Left renal pelvis (tissue), 4 donors: ENCODE measurements around the gene EGFL8. TPM values are rescaled to one million over a fixed set of nuclear protein-coding genes. Genes with fewer than 3 reads are reported as not detected.

ENCODE experiments used
- DNase-seq, 4 donors: peaks; one replicate each; pipeline ENCODE4 v3.0.0-alpha.2; 2013; ENCODE audit warnings: low read depth in 4 of 4, low spot score in 3 of 4
- polyA plus RNA-seq, 4 donors: library from polyadenylated mRNA; unstranded; fragments of 120-200 nt; gene quantifications; one replicate each; pipeline ENCODE4 v1.2.1, GENCODE V29; 2013; ENCODE audit not compliant: insufficient read length in 4 of 4

The EGFL8 gene
- polyA plus RNA-seq, 4 donors = 21.2 to 45.5 (median 26.6) TPM

DNA sequence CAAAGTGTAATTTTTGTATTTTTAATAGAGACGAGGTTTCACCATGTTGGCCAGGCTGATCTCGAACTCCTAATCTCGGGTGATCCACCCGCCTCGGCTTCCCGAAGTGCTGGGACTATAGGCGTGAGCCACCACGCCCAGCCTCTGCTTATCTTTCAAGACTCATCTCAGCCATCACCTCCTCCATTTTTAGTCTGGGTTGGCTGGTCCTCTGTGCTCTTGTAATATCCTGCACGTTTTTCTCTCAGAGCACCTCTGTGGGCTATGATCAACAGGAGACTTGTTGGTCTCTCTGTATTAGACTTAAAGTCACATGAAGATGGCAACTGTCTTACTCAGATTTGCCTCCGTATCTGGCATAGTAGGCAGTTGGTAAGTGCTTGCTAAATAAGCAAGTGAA, 51.9 kb downstream of the EGFL8 start:
- DNase-seq = no peak

DNA sequence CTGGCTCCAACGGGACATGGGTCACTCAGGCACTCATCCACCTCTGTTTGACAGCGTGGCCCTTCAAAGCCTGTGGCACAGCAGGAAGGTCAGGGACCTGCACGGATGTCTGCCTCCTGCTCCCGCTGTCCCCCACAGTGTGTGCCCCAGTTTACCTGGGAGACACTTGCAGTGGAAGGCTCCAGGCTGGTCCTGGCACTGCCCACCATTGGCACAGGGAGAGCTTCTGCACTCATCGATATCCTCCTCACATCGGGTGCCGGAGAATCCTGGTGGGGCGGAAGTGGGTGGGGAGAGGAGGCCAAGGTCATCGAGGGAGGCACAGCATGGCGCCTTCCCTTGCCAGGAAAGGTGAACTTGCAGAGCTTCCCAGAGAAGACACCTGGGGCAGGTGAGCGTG, 52.6 kb downstream of the EGFL8 start:
- DNase-seq = no peak

Other genes starting within 250 kb of the EGFL8 start
- gene C2, start 236.9 kb upstream of the EGFL8 start, polyA plus RNA-seq = 10 to 100 TPM in 1 of 4 donors, 1 to 10 TPM in 3; 3.1 to 12.4 (median 5.0) TPM
- gene CFB, start 218.5 kb upstream of the EGFL8 start, polyA plus RNA-seq = 10 to 100 TPM in 1 of 4 donors, 1 to 10 TPM in 3; 4.6 to 13.0 (median 6.7) TPM
- 10 to 100 TPM; 72.5 to 97.9 (median 84.9) TPM for gene NELFE, start 205.6 kb upstream of the EGFL8 start, polyA plus RNA-seq
- gene SKIC2, start 205.4 kb upstream of the EGFL8 start, polyA plus RNA-seq = 10 to 100 TPM; 33.1 to 51.5 (median 39.7) TPM
- 10 to 100 TPM; 22.6 to 37.5 (median 30.1) TPM for gene DXO, start 192.5 kb upstream of the EGFL8 start, polyA plus RNA-seq
- gene C4A, start 182.5 kb upstream of the EGFL8 start, polyA plus RNA-seq = 10 to 100 TPM in 3 of 4 donors, 1 to 10 TPM in 1; 8.6 to 26.2 (median 15.2) TPM
- 10 to 100 TPM; 10.3 to 27.3 (median 16.0) TPM for gene C4B, start 149.8 kb upstream of the EGFL8 start, polyA plus RNA-seq
- gene CYP21A2, start 126.2 kb upstream of the EGFL8 start, polyA plus RNA-seq = 1 to 10 TPM in 3 of 4 donors, under 1 TPM in 1; 0.76 to 1.4 (median 1.1) TPM
- 10 to 100 TPM in 2 of 4 donors, 1 to 10 TPM in 2; 4.6 to 98.0 (median 8.3) TPM for gene TNXB, start 55.3 kb upstream of the EGFL8 start, polyA plus RNA-seq
- 100 to 1,000 TPM in 1 of 4 donors, 10 to 100 TPM in 3; 82.5 to 114 (median 85.7) TPM for gene ATF6B, start 36.3 kb upstream of the EGFL8 start, polyA plus RNA-seq
- gene FKBPL, start 34.3 kb upstream of the EGFL8 start, polyA plus RNA-seq = 1 to 10 TPM; 6.0 to 8.3 (median 6.9) TPM
- gene PRRT1, start 12.7 kb upstream of the EGFL8 start, polyA plus RNA-seq = 1 to 10 TPM; 2.5 to 5.4 (median 3.4) TPM
- 10 to 100 TPM; 26.6 to 45.5 (median 34.9) TPM for gene PPT2, start 10.5 kb upstream of the EGFL8 start, polyA plus RNA-seq
- 100 to 1,000 TPM in 2 of 4 donors, 10 to 100 TPM in 2; 84.4 to 105 (median 99.7) TPM for gene AGPAT1, start 11.5 kb downstream of the EGFL8 start, polyA plus RNA-seq
- 100 to 1,000 TPM in 1 of 4 donors, 10 to 100 TPM in 3; 57.4 to 103 (median 98.1) TPM for gene RNF5, start 13.8 kb downstream of the EGFL8 start, polyA plus RNA-seq
- gene AGER, start 19.7 kb downstream of the EGFL8 start, polyA plus RNA-seq = 10 to 100 TPM; 14.3 to 30.0 (median 21.3) TPM
- gene PBX2, start 25.6 kb downstream of the EGFL8 start, polyA plus RNA-seq = 100 to 1,000 TPM; 135 to 202 (median 172) TPM
- 10 to 100 TPM in 1 of 4 donors, 1 to 10 TPM in 3; 8.0 to 13.3 (median 8.8) TPM for gene GPSM3, start 28.0 kb downstream of the EGFL8 start, polyA plus RNA-seq
- gene NOTCH4, start 59.5 kb downstream of the EGFL8 start, polyA plus RNA-seq = 10 to 100 TPM; 14.3 to 19.3 (median 17.0) TPM
- gene TSBP1, start 207.3 kb downstream of the EGFL8 start, polyA plus RNA-seq = under 1 TPM in 1 of 4 donors, not detected in 3; 0.18 TPM
- gene BTNL2, start 242.6 kb downstream of the EGFL8 start, polyA plus RNA-seq = 1 to 10 TPM in 1 of 4 donors, under 1 TPM in 3; 0.18 to 1.5 (median 0.58) TPM